Mucosa of rectum (tissue), 2 donors: ENCODE results near the gene BMF.

Experiments
- H3K27ac ChIP-seq, 2 donors: one replicate each; pipeline ENCODE4 v1.7.0; 2013; ENCODE audit warnings: inconsistent platforms in 2 of 2, low read depth in 2 of 2, low read length in 2 of 2
- H3K27me3 ChIP-seq, 2 donors: one replicate each; pipeline ENCODE4 v1.7.0; 2013; ENCODE audit warnings: low read length in 2 of 2; ENCODE audit not compliant: control insufficient read depth in 2 of 2, insufficient read depth in 2 of 2
- H3K36me3 ChIP-seq, 2 donors: one replicate each; pipeline ENCODE4 v1.7.0; 2013; ENCODE audit warnings: low read length in 2 of 2; ENCODE audit not compliant: control insufficient read depth in 2 of 2, insufficient read depth in 2 of 2
- H3K4me1 ChIP-seq, 2 donors: one replicate each; pipeline ENCODE4 v1.7.0; 2013; ENCODE audit warnings: low read length in 2 of 2, mild to moderate bottlenecking in 1 of 2; ENCODE audit not compliant: control insufficient read depth in 2 of 2, insufficient read depth in 2 of 2
- H3K4me3 ChIP-seq, 2 donors: one replicate each; pipeline ENCODE4 v1.7.0; 2013; ENCODE audit warnings: low read length in 2 of 2
- H3K9ac ChIP-seq, 2 donors: one replicate each; pipeline ENCODE4 v1.7.0; 2013; ENCODE audit warnings: low read length in 2 of 2, low read depth in 1 of 2, mild to moderate bottlenecking in 1 of 2
- H3K9me3 ChIP-seq, 2 donors: one replicate each; pipeline ENCODE4 v1.7.0; 2013; ENCODE audit warnings: low read length in 2 of 2; ENCODE audit not compliant: control insufficient read depth in 2 of 2
- donor health status: healthy.
- donor health status: Normal muscosa, but diverticular disease.

Gene BMF

DNA sequence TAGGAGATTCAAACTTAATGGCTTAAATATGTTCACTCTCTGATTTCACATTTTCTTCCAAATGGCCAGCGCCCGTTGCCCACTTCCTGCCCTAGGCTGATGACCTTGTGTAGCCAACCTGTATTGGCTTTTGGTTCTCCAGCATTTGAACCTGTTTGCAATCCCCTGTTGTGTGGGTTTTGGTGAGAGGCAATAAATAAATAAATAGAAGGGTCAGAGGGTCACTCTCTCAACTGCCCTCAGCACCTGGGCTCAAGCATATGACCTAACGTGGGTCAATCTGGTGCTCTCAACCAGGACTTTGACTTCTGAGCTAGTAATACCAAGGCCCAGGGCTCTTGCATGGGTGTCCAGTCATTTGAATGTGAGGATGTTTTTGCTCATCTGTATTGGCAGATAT, 67.9 kb downstream of the BMF start:
- no peaks in the 10 kb centered on the region for H3K9me3 ChIP-seq
- no peaks in the 10 kb centered on the region for H3K27me3 ChIP-seq
- no peak overlapping the region for H3K4me3 ChIP-seq
- H3K36me3 ChIP-seq: peaks cover 10 to 11% of the 10 kb centered on the region in 2 donors
- H3K27ac ChIP-seq: no peak overlapping the region
- H3K9ac ChIP-seq: no peak overlapping the region
- peaks cover 21 to 28% of the 10 kb centered on the region in 2 donors for H3K4me1 ChIP-seq

DNA sequence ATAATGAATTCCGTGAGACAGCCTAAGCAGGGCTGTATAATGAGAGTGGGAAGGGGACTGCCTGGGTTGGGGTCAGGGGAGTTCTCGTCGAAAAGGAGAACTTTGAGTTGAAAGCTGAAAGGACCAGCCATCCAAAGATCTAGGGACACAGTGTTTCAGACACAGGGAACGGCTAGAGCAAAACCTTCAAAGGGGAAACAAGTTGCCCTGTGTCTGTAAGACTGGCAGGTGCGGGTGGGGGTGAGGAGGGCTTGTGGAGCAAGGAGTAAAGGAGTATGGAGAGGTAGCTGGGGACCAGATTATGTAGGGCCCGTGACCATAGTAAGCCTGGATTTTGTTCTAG, 68.4 kb downstream of the BMF start:
- H3K27ac ChIP-seq: no peak overlapping the region
- no peaks in the 10 kb centered on the region for H3K27me3 ChIP-seq
- peaks cover 16 to 22% of the 10 kb centered on the region in 2 donors for H3K4me1 ChIP-seq
- peaks cover 10 to 11% of the 10 kb centered on the region in 2 donors for H3K36me3 ChIP-seq
- peak overlapping the region in 1 of 2 donors; percentile 15 for H3K9ac ChIP-seq
- H3K9me3 ChIP-seq: no peaks in the 10 kb centered on the region
- H3K4me3 ChIP-seq: peak overlapping the region in 1 of 2 donors; percentile 34

DNA sequence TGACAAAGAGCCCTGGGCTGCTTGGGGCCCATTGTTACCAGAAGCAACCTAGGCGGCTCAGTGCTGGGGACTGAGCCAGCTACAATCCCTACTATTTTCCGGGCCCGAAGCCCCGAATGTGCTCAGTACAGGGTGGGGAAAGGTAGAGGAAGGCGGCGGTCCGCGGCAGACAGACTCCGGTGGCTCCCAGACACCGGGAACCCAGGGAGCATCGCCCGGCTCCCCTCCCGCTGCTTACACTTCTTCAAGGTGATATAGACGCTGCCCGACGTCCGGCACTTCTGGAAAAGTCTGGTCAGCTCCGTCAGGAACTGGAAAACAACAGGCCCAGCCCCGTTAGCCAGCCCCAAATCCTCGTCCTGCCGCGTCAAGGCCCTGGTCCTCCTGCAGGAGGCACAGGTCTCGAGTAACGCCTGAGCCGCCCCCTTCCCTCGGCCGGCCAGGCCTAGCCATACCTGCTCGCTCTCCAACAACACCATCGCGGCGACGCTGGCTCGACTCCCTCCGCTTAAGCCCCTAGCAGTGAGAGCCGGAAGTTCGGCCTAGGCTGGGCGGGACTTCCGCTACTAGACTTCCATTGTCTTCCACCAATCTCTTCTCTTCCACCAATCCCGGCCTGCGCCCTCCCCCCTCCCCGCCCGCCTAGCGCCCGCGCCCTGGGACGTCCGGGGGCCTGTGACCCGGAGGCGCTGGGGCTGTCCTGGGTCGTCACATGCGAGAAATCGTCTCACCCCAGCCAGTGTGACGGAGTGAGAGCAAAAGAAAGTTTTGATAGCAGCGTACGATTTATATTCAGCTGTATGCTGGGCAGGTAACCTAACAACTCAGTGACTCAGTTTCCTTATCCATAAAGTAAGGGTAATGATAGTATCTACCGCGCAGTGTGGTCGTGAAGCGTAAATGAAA, 69.8 kb downstream of the BMF start, which contains the start of gene SRP14:
TSS of gene SRP14 (minus strand) at position 544 of the 906 bp plus-strand sequence. CDS start at position 479, 65 bp downstream.
- H3K4me1 ChIP-seq: peaks cover 12 to 14% of the 10 kb centered on the region in 2 donors
- H3K27me3 ChIP-seq: no peaks in the 10 kb centered on the region
- H3K9ac ChIP-seq: peak within 1 kb of the TSS; percentile 88 to 97
- peak within 1 kb of the TSS; percentile 96 to 97 for H3K27ac ChIP-seq
- H3K4me3 ChIP-seq: peak within 1 kb of the TSS; percentile 91 to 92
- H3K9me3 ChIP-seq: no peaks in the 10 kb centered on the region
- peaks cover 23 to 25% of the 10 kb centered on the region in 2 donors for H3K36me3 ChIP-seq

DNA sequence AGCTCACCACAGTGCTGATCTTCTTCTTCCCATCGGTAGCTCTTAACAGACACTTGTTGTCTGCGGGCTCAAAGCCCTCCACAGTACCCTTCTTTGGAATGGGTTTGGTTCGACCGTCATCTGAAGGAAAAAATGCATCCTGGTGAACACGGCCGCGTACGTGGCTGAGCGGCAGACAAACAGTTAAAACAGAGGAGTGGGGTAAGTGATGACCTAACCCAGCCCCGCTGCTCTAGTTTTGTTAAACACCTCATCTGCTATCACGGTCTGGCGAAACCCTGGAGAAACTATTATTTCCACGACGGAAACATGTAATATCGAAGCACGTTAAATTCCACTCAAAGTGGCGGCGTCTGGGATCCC, 70.4 kb downstream of the BMF start:
- Histone ChIP-seq H3K36me3 (peaks cover 25 to 29% of the 10 kb centered on the region in 2 donors), H3K27me3 (no peaks in the 10 kb centered on the region), H3K4me3 (peak overlapping the region; percentile 91 to 92), H3K9ac (peak overlapping the region; percentile 88 to 97), H3K4me1 (peaks cover 12 to 14% of the 10 kb centered on the region in 2 donors), H3K27ac (peak overlapping the region; percentile 96 to 97), H3K9me3 (no peaks in the 10 kb centered on the region)
